ENCODE measurements around the gene PRG3. TPM values are rescaled to one million over a fixed set of nuclear protein-coding genes. Genes with fewer than 3 reads are reported as not detected.

PRG3 gene
- total and polyA plus RNA-seq, 12 donors = not detected

DNA sequence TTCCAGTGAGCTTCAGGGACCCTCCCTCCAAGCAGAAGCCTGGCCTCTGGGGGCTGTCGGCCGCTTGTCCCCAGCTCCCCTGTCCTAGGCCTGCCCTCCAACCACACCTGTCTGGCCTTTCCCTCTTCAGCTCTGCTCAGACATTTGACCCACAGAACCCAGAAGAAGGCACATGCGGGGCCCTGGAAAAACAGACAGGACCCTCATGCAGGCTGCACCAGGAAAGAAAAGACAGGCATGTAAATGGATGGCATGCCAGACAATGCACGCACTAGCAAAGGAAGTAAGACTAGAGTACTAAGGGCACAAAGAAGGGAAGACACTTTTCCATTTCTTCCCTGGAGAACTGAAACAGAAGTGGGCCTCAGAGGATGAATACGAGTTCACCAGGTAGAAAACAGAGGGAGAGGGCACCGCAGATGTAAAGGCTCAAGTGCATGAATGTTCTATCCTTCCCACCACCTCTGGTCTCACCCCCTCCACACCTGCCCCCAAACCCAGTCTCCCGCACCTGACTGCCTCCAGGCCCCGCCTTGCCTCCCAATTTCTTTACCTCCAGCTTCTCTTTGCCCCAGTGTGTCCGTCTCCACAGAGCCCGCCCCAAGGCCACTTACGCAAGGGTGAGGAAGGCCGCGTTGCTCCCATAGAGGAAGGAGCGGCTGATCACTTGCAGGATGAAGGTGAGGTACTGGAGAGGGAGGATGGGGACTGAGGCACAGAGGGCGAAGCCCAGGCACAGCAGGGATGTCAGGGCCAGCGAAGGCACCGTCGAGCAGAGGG lies 28.6 kb upstream of the PRG3 start:
- H3K9me3 ChIP-seq (replicated peaks in 1 of 3) = no peaks in the 10 kb centered on the region
- no peak overlapping the region for H3K27ac ChIP-seq
- peaks cover 0 to 61% of the 10 kb centered on the region in 2 donors for H3K36me3 ChIP-seq (replicated peaks in 1 of 2)
- no peak for DNase-seq
- intact Hi-C loops (cut with DNase I) = no loop called here
- H3K27me3 ChIP-seq = no peaks in the 10 kb centered on the region
- H3K4me1 ChIP-seq (replicated peaks in 1 of 2) = peaks cover 0 to 10% of the 10 kb centered on the region in 2 donors
- whole genome bisulfite sequencing, 4 donors = 93 to 96% (median 95%) methylated on average over 18 of the region's 18 CpGs
- no peak for TF ChIP-seq POLR2A (IDR thresholded peaks at IDR 0.05)
- TF ChIP-seq, protein P1, sequence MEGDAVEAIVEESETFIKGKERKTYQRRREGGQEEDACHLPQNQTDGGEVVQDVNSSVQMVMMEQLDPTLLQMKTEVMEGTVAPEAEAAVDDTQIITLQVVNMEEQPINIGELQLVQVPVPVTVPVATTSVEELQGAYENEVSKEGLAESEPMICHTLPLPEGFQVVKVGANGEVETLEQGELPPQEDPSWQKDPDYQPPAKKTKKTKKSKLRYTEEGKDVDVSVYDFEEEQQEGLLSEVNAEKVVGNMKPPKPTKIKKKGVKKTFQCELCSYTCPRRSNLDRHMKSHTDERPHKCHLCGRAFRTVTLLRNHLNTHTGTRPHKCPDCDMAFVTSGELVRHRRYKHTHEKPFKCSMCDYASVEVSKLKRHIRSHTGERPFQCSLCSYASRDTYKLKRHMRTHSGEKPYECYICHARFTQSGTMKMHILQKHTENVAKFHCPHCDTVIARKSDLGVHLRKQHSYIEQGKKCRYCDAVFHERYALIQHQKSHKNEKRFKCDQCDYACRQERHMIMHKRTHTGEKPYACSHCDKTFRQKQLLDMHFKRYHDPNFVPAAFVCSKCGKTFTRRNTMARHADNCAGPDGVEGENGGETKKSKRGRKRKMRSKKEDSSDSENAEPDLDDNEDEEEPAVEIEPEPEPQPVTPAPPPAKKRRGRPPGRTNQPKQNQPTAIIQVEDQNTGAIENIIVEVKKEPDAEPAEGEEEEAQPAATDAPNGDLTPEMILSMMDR (IDR thresholded peaks at IDR 0.05) = no peak
- no peak overlapping the region for H3K4me3 ChIP-seq

DNA sequence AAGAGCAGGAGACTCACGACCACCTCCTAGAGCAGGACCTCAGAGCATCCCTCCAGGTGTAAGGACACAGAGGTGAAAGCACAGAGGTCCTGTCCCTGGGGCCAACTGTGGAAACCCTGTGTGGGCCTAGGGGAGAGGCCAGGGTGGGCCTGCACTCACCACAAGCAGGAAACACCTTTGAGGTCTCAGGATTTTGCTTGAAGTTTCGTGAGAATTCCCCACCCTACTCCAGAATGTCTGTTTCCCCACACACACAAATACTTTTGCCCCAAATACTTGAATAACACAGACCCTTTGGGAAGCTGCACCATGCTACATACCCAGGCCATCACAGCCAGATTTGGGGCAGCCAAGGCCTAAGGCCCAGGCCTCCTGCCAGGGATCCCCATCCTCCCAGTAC lies 27.8 kb upstream of the PRG3 start:
- H3K36me3 ChIP-seq (replicated peaks in 1 of 2) = peaks cover 0 to 53% of the 10 kb centered on the region in 2 donors
- WGBS, 4 donors = 81 to 89% (median 87%) methylated on average over 2 of the region's 2 CpGs
- intact Hi-C loops (cut with DNase I) = no loop called here
- TF ChIP-seq POLR2A (IDR thresholded peaks at IDR 0.05) = no peak
- TF ChIP-seq, protein P1 (IDR thresholded peaks at IDR 0.05) = no peak
- no peaks in the 10 kb centered on the region for H3K9me3 ChIP-seq (replicated peaks in 1 of 3)
- peaks cover 0 to 10% of the 10 kb centered on the region in 2 donors for H3K4me1 ChIP-seq (replicated peaks in 1 of 2)
- no peak overlapping the region for H3K4me3 ChIP-seq
- no peak for DNase-seq
- no peaks in the 10 kb centered on the region for H3K27me3 ChIP-seq
- H3K27ac ChIP-seq = no peak overlapping the region

DNA sequence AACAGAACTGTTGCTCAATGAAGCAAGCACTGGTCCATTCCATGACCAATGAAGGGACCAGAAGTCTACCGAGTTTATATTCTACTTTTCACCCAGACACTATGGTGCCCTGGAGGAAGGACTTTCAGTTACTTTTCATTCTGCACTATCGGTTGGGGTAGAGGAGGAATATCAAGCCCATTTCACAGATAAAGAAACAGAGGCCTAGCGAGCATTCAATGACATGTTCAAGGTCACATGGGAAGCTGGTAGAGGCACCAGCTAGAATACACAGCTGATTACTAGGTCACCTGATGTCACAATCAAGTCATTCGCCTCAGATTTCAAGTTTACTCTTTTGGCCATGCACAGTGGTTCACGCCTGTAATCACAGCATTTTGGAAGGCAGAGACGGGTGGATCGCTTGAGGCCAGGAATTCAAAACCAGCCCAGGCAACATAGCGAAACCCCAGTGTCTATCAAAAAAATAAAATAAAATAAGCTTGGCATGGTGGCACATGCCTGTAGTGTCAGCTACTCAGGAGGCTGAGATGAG lies 27.1 kb upstream of the PRG3 start:
- H3K4me3 ChIP-seq = no peak overlapping the region
- H3K9me3 ChIP-seq (replicated peaks in 1 of 3) = no peaks in the 10 kb centered on the region
- no peaks in the 10 kb centered on the region for H3K27me3 ChIP-seq
- H3K27ac ChIP-seq = no peak overlapping the region
- H3K36me3 ChIP-seq (replicated peaks in 1 of 2) = peaks cover 0 to 46% of the 10 kb centered on the region in 2 donors
- no peak for DNase-seq
- 94 to 98% (median 95%) methylated on average over 8 of the region's 8 CpGs for WGBS, 4 donors
- intact Hi-C loops (cut with DNase I) = no loop called here
- H3K4me1 ChIP-seq (replicated peaks in 1 of 2) = peaks cover 0 to 10% of the 10 kb centered on the region in 2 donors
- TF ChIP-seq, protein P1 (IDR thresholded peaks at IDR 0.05) = no peak
- no peak for TF ChIP-seq POLR2A (IDR thresholded peaks at IDR 0.05)

DNA sequence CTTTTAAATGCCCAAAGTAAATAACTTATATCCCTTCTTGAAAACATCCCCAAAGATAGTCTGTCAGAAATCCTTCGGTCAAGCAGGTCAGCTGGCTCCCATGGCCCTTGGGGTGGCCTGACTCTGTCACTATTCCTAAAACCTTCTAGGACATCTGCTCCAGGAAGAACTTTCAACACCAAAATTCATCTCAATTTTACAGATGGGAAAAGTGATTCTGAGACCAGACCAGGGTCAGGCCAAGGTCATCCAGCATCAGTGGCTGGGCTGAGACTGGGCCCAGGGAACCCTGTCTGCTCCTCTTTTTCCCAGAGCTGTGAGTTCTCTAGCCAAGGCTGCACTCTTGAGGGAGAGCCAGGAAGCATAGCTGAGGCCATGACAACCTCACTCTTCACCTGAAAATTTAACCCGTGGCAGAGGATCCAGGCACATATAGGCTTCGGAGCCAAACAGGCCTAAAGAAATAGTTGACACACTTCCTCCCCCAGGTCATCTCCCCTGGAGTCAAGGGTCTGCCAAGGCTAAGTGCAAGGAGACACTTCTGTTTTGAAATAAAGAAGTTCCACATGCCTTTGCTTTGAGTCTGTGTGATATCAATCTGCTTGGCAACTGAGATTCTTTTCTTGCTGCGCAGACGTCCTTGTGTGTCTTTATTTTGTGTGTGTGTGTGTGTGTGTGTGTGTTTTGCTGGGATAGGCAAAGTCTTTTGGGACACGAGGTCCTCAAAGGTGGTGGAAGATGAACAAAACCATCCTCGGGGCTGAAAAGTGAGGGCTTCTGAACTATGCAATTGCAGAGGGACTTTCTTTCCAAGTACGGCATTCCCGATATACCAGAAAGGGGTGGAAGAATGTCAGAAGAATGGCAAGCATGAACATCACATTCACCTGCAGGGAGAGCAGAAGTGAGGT lies 26.3 kb upstream of the PRG3 start:
- no peak for DNase-seq
- Histone ChIP-seq H3K27me3 (no peaks in the 10 kb centered on the region), H3K4me3 (no peak overlapping the region), H3K4me1 (replicated peaks in 1 of 2) (peaks cover 0 to 10% of the 10 kb centered on the region in 2 donors), H3K9me3 (replicated peaks in 1 of 3) (no peaks in the 10 kb centered on the region), H3K36me3 (replicated peaks in 1 of 2) (peaks cover 0 to 42% of the 10 kb centered on the region in 2 donors), H3K27ac (no peak overlapping the region)
- intact Hi-C loops (cut with DNase I) = no loop called here
- no peak for TF ChIP-seq POLR2A (IDR thresholded peaks at IDR 0.05)
- TF ChIP-seq, protein P1 (IDR thresholded peaks at IDR 0.05) = no peak
- 80 to 85% (median 83%) methylated on average over 9 of the region's 9 CpGs for WGBS, 4 donors
